CD14-positive monocyte (primary cell): ENCODE data around the gene CXCR6. TPM values are rescaled to one million over a fixed set of nuclear protein-coding genes. Genes with fewer than 3 reads are reported as not detected.

Experiments
- DNase-seq, 3 donors: peaks; one replicate each; pipeline ENCODE4 v3.0.0-alpha.2; 2011 to 2022
- H2AFZ ChIP-seq: 2 replicates; pipeline ENCODE4 v1.6.0; 2012; ENCODE audit warnings: mild to moderate bottlenecking, low read depth, low read length, inconsistent platforms; ENCODE audit not compliant: insufficient read depth, poor library complexity, severe bottlenecking
- H3K27ac ChIP-seq, 2 donors: 1 replicate in 1 of 2; 2 replicates in 1 of 2; pipeline ENCODE4 v1.5.1; 2012 to 2013; ENCODE audit warnings: low read length in 2 of 2, control low read depth in 1 of 2, inconsistent platforms in 1 of 2, low read depth in 1 of 2, mild to moderate bottlenecking in 1 of 2
- H3K27me3 ChIP-seq, 2 donors: one replicate each; pipeline versions ENCODE4 v1.6.0 to v1.6.1; 2011 to 2013; ENCODE audit warnings: low read length in 2 of 2; ENCODE audit not compliant: control insufficient read depth in 2 of 2, insufficient read depth in 2 of 2
- H3K36me3 ChIP-seq, 2 donors: replicated peaks in 1 of 2; 1 replicate in 1 of 2; 2 replicates in 1 of 2; pipeline versions ENCODE4 v1.5.1 to v1.6.1; 2012 to 2013; ENCODE audit warnings: low read length in 2 of 2, control low read depth in 1 of 2, inconsistent platforms in 1 of 2, mild to moderate bottlenecking in 1 of 2; ENCODE audit not compliant: insufficient read depth in 2 of 2, control insufficient read depth in 1 of 2
- H3K4me1 ChIP-seq, 2 donors: 1 replicate in 1 of 2; 2 replicates in 1 of 2; pipeline versions ENCODE4 v1.5.1 to v1.6.1; 2012 to 2013; ENCODE audit warnings: low read length in 2 of 2, control low read depth in 1 of 2, inconsistent platforms in 1 of 2, mild to moderate bottlenecking in 1 of 2, moderate library complexity in 1 of 2; ENCODE audit not compliant: insufficient read depth in 2 of 2, control insufficient read depth in 1 of 2
- H3K4me2 ChIP-seq: replicated peaks from 2 replicates; pipeline ENCODE3; 2012; ENCODE audit warnings: low read length, moderate library complexity, mild to moderate bottlenecking; ENCODE audit not compliant: poor library complexity, severe bottlenecking; ENCODE audit errors: extremely low read depth
- H3K4me3 ChIP-seq, 3 experiments: fragments of 200-600 bp in 1 of 3; sonication (generic) in 1 of 3; replicated peaks in 1 of 3; 1 replicate in 2 of 3; 2 replicates in 1 of 3; pipeline ENCODE4 v1.5.1; 2011 to 2013; ENCODE audit warnings: low read length in 3 of 3, mild to moderate bottlenecking in 3 of 3, control low read depth in 2 of 3, low read depth in 2 of 3, inconsistent platforms in 1 of 3, moderate library complexity in 1 of 3
- H3K79me2 ChIP-seq: 2 replicates; pipeline ENCODE4 v1.6.0; 2012; ENCODE audit warnings: mild to moderate bottlenecking, control low read depth, inconsistent platforms, low read length, moderate library complexity; ENCODE audit not compliant: insufficient read depth
- H3K9ac ChIP-seq: 2 replicates; pipeline ENCODE4 v1.6.0; 2017; ENCODE audit warnings: low read length, mild to moderate bottlenecking; ENCODE audit not compliant: insufficient read depth, poor library complexity, severe bottlenecking
- H3K9me3 ChIP-seq, 2 donors: replicated peaks in 1 of 2; 1 replicate in 1 of 2; 2 replicates in 1 of 2; pipeline versions ENCODE4 v1.5.1 to v1.6.1; 2012 to 2013; ENCODE audit warnings: low read length in 2 of 2, control low read depth in 1 of 2; ENCODE audit not compliant: control insufficient read depth in 1 of 2, insufficient read depth in 1 of 2
- H4K20me1 ChIP-seq: 2 replicates; pipeline ENCODE4 v1.6.0; 2012; ENCODE audit warnings: mild to moderate bottlenecking, low read length, control low read depth, moderate library complexity; ENCODE audit not compliant: insufficient read depth
- H3K27ac Mint-ChIP-seq, 7 donors: one replicate each; pipeline ENCODE4 v1.8.0; 2020; ENCODE audit warnings: mild to moderate bottlenecking in 7 of 7, mixed read lengths in 7 of 7, moderate library complexity in 6 of 7, inconsistent platforms in 2 of 7
- H3K27me3 Mint-ChIP-seq, 3 donors: one replicate each; pipeline ENCODE4 v1.8.0; 2021 to 2022; ENCODE audit warnings: low read depth in 3 of 3, mild to moderate bottlenecking in 3 of 3, mixed read lengths in 3 of 3, moderate library complexity in 3 of 3, inconsistent platforms in 1 of 3
- H3K36me3 Mint-ChIP-seq, 2 donors: one replicate each; pipeline ENCODE4 v1.8.0; 2020; ENCODE audit warnings: mixed read lengths in 2 of 2, inconsistent platforms in 1 of 2, mild to moderate bottlenecking in 1 of 2
- H3K4me1 Mint-ChIP-seq: one replicate; pipeline ENCODE4 v1.8.0; 2020; ENCODE audit warnings: mild to moderate bottlenecking, mixed read lengths
- H3K4me3 Mint-ChIP-seq, 2 donors: one replicate each; pipeline ENCODE4 v1.8.0; 2020; ENCODE audit warnings: mild to moderate bottlenecking in 2 of 2, mixed read lengths in 2 of 2, moderate library complexity in 1 of 2
- H3K9me3 Mint-ChIP-seq, 7 donors: one replicate each; pipeline ENCODE4 v1.8.0; 2020 to 2022; ENCODE audit warnings: mixed read lengths in 7 of 7, mild to moderate bottlenecking in 6 of 7, moderate library complexity in 6 of 7, inconsistent platforms in 2 of 7
- WGBS: methylation state at CpG from one replicate; pipeline ENCODE4 v1.1.5; 2013; ENCODE audit warnings: missing lambda C conversion rate; ENCODE audit not compliant: insufficient coverage; 5-methylcytosine and 5-hydroxymethylcytosine counted together
- intact Hi-C, 2 donors: fragments of 100-400 bp; cut with micrococcal nuclease; formaldehyde crosslinking; loops; one replicate each; pipeline versions ENCODE4 v1.15.0 to v1.15.1; 2023
- polyA plus RNA-seq, 3 donors: library from polyadenylated mRNA; depleted of rRNA in 1 of 3; unstranded in 2 of 3; stranded (reverse) in 1 of 3; fragments of 300-500 nt in 2 of 3; fragments of >200 nt in 1 of 3; fragmentation: Illumina TruSeq in 2 of 3; gene quantifications; 1 replicate in 2 of 3; 2 replicates in 1 of 3; pipeline ENCODE4 v1.2.3, GENCODE V29; 2012 to 2021
- TF ChIP-seq, protein P1 (sequence below): fragments of 200-600 bp; IDR thresholded peaks from one replicate; pipeline ENCODE4 v1.8.0; 2022; ENCODE audit warnings: antibody characterized with exemption, mild to moderate bottlenecking

CXCR6 gene
- polyA plus RNA-seq, 3 donors: 0.10 TPM; not detected in 2

DNA sequence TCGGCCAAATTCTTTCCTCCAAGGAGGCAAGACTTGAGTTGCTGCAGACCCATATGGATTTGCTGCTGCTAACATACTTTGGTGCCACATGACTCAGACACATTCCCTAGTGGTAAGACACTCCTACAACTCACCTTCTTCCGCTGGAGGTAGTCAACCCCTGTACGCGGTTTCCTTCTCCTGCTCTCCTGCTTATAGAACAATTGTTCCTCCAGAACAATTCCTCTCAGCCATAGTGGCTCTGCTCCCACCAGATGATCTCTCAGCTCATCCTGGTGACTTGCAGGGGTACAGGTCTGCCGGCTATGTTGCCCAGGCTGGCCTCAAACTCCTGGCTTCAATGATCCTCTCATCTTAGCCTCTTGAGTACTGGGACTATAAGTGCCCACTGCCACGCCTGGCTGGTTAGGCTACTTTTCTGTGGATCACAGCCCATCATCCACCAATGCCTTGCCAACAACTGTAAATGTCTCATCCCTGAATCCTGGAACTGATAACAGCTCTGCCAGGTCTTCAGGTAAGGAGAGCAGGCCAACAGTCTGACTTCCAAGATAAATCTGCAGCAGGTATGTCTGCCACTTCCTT is 2.4 kb upstream of the CXCR6 start:
- no peak overlapping the region for H3K27ac ChIP-seq
- H3K27me3 Mint-ChIP-seq: peaks cover 0 to 1% (median 0%) of the 10 kb centered on the region in 3 donors
- 97% methylated on average over 6 of the region's 6 CpGs for WGBS

DNA sequence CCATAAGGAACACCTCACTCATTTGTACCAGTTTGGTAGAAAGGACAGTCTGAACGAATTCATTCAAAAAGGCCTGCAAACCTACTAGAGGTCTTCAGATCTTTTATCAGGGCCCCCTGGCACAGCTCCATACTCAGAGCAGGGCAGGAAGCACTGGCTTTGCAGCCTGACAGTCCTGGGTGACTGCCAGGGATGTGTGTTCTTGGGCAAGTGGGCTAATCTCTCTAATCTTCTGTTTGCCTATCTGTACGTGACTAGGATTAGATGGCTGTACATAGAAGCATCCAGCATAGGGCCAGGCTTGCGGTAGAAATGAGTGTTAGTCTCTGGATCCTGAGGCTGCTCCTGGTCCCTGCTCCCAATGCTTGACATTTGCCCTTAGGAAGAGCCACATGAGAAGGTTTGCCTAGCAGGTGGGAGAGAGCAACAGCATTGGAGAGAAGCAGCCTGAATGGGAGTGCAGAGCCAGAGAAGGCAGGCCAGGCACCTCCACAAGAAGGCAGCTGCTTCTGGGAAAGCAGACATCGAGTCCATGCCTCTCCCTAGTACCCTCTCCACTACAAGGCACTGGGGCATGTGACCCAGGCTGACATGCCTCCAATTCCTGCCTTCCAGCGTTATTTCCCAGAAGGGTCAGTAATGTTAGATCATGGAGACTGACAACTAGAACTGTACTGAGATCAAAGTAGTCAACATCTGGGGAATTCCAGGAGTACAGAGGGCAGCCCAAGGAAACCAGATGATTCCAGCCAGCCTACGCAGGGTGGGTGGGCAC is 1.0 kb upstream of the CXCR6 start:
- H3K36me3 Mint-ChIP-seq: peaks cover 63 to 64% of the 10 kb centered on the region in 2 donors
- peaks cover 24 to 65% of the 10 kb centered on the region in 2 donors for H3K36me3 ChIP-seq
- H3K4me1 Mint-ChIP-seq: peaks cover 4% of the 10 kb centered on the region

More for the DNA sequence above, 2.4 kb upstream of the CXCR6 start:
- Histone ChIP-seq H3K79me2 (no peaks in the 10 kb centered on the region), H3K27me3 (no peaks in the 10 kb centered on the region), H3K9ac (no peak overlapping the region), H3K36me3 (peaks cover 24 to 65% of the 10 kb centered on the region in 2 donors), H3K4me3 (no peak overlapping the region), H2AFZ (no peak overlapping the region), H3K4me1 (peaks cover 0 to 2% of the 10 kb centered on the region in 2 donors), H3K9me3 (no peaks in the 10 kb centered on the region), H4K20me1 (peaks cover 3% of the 10 kb centered on the region), H3K4me2 (no peak overlapping the region)
- TF ChIP-seq, protein P1, sequence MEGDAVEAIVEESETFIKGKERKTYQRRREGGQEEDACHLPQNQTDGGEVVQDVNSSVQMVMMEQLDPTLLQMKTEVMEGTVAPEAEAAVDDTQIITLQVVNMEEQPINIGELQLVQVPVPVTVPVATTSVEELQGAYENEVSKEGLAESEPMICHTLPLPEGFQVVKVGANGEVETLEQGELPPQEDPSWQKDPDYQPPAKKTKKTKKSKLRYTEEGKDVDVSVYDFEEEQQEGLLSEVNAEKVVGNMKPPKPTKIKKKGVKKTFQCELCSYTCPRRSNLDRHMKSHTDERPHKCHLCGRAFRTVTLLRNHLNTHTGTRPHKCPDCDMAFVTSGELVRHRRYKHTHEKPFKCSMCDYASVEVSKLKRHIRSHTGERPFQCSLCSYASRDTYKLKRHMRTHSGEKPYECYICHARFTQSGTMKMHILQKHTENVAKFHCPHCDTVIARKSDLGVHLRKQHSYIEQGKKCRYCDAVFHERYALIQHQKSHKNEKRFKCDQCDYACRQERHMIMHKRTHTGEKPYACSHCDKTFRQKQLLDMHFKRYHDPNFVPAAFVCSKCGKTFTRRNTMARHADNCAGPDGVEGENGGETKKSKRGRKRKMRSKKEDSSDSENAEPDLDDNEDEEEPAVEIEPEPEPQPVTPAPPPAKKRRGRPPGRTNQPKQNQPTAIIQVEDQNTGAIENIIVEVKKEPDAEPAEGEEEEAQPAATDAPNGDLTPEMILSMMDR: no peak
- intact Hi-C loops: no loop called here
- peak overlapping the region in 2 of 7 donors; percentile 17 to 37 for H3K27ac Mint-ChIP-seq
- peaks cover 4% of the 10 kb centered on the region for H3K4me1 Mint-ChIP-seq
- H3K9me3 Mint-ChIP-seq: no peaks in the 10 kb centered on the region
- H3K36me3 Mint-ChIP-seq: peaks cover 60 to 63% of the 10 kb centered on the region in 2 donors
- no peak for DNase-seq
- H3K4me3 Mint-ChIP-seq: no peak overlapping the region

More for the DNA sequence above, 1.0 kb upstream of the CXCR6 start:
- no peak overlapping the region for H3K27ac ChIP-seq
- H3K9ac ChIP-seq: no peak overlapping the region
- no peak overlapping the region for H2AFZ ChIP-seq
- no peak overlapping the region for H3K4me2 ChIP-seq
- Mint-ChIP-seq H3K4me3 (no peak overlapping the region), H3K27me3 (peaks cover 0 to 1% (median 0%) of the 10 kb centered on the region in 3 donors), H3K9me3 (no peaks in the 10 kb centered on the region), H3K27ac (peak overlapping the region in 2 of 7 donors; percentile 15 to 16)
- WGBS: 69% methylated on average over 4 of the region's 6 CpGs
- TF ChIP-seq, protein P1: no peak
- no peaks in the 10 kb centered on the region for H3K79me2 ChIP-seq
- no peak for DNase-seq
- no peaks in the 10 kb centered on the region for H3K27me3 ChIP-seq
- H3K4me1 ChIP-seq: peaks cover 0 to 2% of the 10 kb centered on the region in 2 donors
- no peak overlapping the region for H3K4me3 ChIP-seq
- H3K9me3 ChIP-seq: no peaks in the 10 kb centered on the region
- intact Hi-C loops: no loop called here
- H4K20me1 ChIP-seq: peaks cover 3% of the 10 kb centered on the region
